HepG2 (cell line): ENCODE data around the gene MAPRE3. TPM values are rescaled to one million over a fixed set of nuclear protein-coding genes. Genes with fewer than 3 reads are reported as not detected.
A peak's percentile ranks its signal among the peaks of the same experiment; 100 is the strongest.

Experiments used
- ATAC-seq: fragments of 200-7000 bp; cut with Tn5 transposase; 3 replicates; pipeline ENCODE4 v1.9.1; 2020; ENCODE audit warnings: mild to moderate bottlenecking, moderate library complexity
- BruUV-seq: library from RNA; stranded (reverse); fragments of 400-500 nt; replicated peaks from 2 replicates; lab custom pipeline; 2021; lab: Mats Ljungman, UMichigan
- CTCF ChIA-PET: fragments of 300-600 bp; formaldehyde crosslinking; extraction: SDS; loops from one replicate; lab custom pipeline; 2021; ENCODE audit warnings: low total read pairs, inconsistent platforms, low intra/inter-chr PET ratio; lab: Yijun Ruan, JAX
- POLR2A ChIA-PET: fragments of 350-600 bp; sonication (Branson Sonifier 250); formaldehyde crosslinking; loops from one replicate; lab custom pipeline; 2020; ENCODE audit warnings: antibody characterized with exemption, inconsistent platforms; lab: Yijun Ruan, JAX
- DNase-seq: peaks from one replicate; pipeline ENCODE4 v3.0.0-alpha.2; 2015; ENCODE audit warnings: low spot score
- FAIRE-seq: peaks from 3 replicates; lab custom pipeline; 2011; peaks lifted over from hg19 to GRCh38; lab: Jason Lieb, UNC
- H2AFZ ChIP-seq: one replicate; pipeline ENCODE4 v1.6.1; 2011; ENCODE audit warnings: low read length, inconsistent platforms
- H3K27ac ChIP-seq: fragments of 300-600 bp; 3 replicates; pipeline ENCODE4 v1.8.0; 2011; ENCODE audit warnings: mixed run types, mild to moderate bottlenecking, mixed read lengths, low read length, inconsistent platforms; ENCODE audit not compliant: insufficient read depth; ENCODE audit errors: extremely low read length
- H3K27me3 ChIP-seq, 2 experiments: fragments of 200-600 bp in 1 of 2; 2 replicates in 1 of 2; 3 replicates in 1 of 2; pipeline versions ENCODE4 v1.6.0 to v1.8.0; 2011; ENCODE audit warnings: low read length in 2 of 2, mild to moderate bottlenecking in 2 of 2, moderate library complexity in 2 of 2, inconsistent platforms in 1 of 2; ENCODE audit not compliant: insufficient read depth in 2 of 2, control insufficient read depth in 1 of 2
- H3K36me3 ChIP-seq, 2 experiments: fragments of 200-600 bp in 1 of 2; replicated peaks in 1 of 2; 2 replicates in 1 of 2; 3 replicates in 1 of 2; pipeline versions ENCODE4 v1.5.1 to v1.8.0; 2011; ENCODE audit warnings: low read length in 2 of 2, inconsistent platforms in 1 of 2; ENCODE audit not compliant: insufficient read depth in 2 of 2, control insufficient read depth in 1 of 2
- H3K4me1 ChIP-seq: 2 replicates; pipeline ENCODE4 v1.5.1; 2012; ENCODE audit warnings: low read length, inconsistent platforms; ENCODE audit not compliant: insufficient read depth
- H3K4me2 ChIP-seq: 2 replicates; pipeline ENCODE4 v1.6.0; 2011; ENCODE audit warnings: low read depth, low read length, inconsistent platforms
- H3K4me3 ChIP-seq, 3 experiments: fragments of 200-600 bp in 1 of 3; sonication (generic), shearing (Covaris generic) in 1 of 3; replicated peaks in 1 of 3; 2 replicates each; pipeline ENCODE4 v1.5.1; 2011 to 2016; ENCODE audit warnings: low read length in 3 of 3, inconsistent platforms in 2 of 3, low read depth in 2 of 3, mild to moderate bottlenecking in 2 of 3, control low read depth in 1 of 3, mixed read lengths in 1 of 3; ENCODE audit not compliant: insufficient read depth in 1 of 3
- H3K79me2 ChIP-seq: one replicate; pipeline ENCODE4 v1.6.1; 2011; ENCODE audit warnings: low read length, inconsistent platforms; ENCODE audit not compliant: insufficient read depth
- H3K9ac ChIP-seq: 2 replicates; pipeline ENCODE4 v1.6.0; 2011; ENCODE audit warnings: mild to moderate bottlenecking, low read depth, low read length, inconsistent platforms; ENCODE audit not compliant: insufficient read depth
- H3K9me3 ChIP-seq: 2 replicates; pipeline ENCODE4 v1.5.1; 2012; ENCODE audit warnings: mild to moderate bottlenecking, low read length
- H4K20me1 ChIP-seq: 2 replicates; pipeline ENCODE4 v1.6.0; 2011; ENCODE audit warnings: inconsistent platforms, mild to moderate bottlenecking, low read length, moderate library complexity; ENCODE audit not compliant: insufficient read depth
- AGO1 ChIP-seq: fragments of 200-400 bp; formaldehyde crosslinking; IDR thresholded peaks from 2 replicates; pipeline ENCODE4 v1.6.1; 2017; ENCODE audit warnings: mild to moderate bottlenecking, low read depth, low read length, moderate library complexity; ENCODE audit not compliant: poor library complexity, severe bottlenecking
- DMAP1 ChIP-seq: IDR thresholded peaks from 2 replicates; pipeline ENCODE4 v1.6.1; 2016
- MZF1 ChIP-seq: sonication (generic); formaldehyde crosslinking; IDR thresholded peaks from 2 replicates; pipeline ENCODE4 v1.8.1; 2023; ENCODE audit warnings: mild to moderate bottlenecking, missing genetic modification reagents, borderline replicate concordance
- PHF20 ChIP-seq: sonication (generic); formaldehyde crosslinking; IDR thresholded peaks from 2 replicates; pipeline ENCODE4 v1.5.0; 2020; ENCODE audit warnings: mild to moderate bottlenecking, missing genetic modification reagents
- PHF21A ChIP-seq: sonication (generic); formaldehyde crosslinking; IDR thresholded peaks from 2 replicates; pipeline ENCODE4 v1.5.0; 2020; ENCODE audit warnings: mild to moderate bottlenecking, missing genetic modification reagents
- SALL1 ChIP-seq: sonication (generic); formaldehyde crosslinking; IDR thresholded peaks from 2 replicates; pipeline ENCODE4 v1.8.0; 2022; ENCODE audit warnings: mild to moderate bottlenecking, missing genetic modification reagents
- ZSCAN29 ChIP-seq: sonication (generic); formaldehyde crosslinking; conservative IDR thresholded peaks from 2 replicates; pipeline ENCODE4 v1.4.0; 2020; ENCODE audit warnings: mild to moderate bottlenecking, missing genetic modification reagents
- WGBS: methylation state at CpG from one replicate; pipeline ENCODE4 v1.1.6; 2017; ENCODE audit warnings: low lambda C conversion rate; 5-methylcytosine and 5-hydroxymethylcytosine counted together
- in situ Hi-C: cut with HindIII; loops from 2 replicates; pipeline ENCODE4 v1.10.0; 2017; ENCODE audit warnings: low pct_unique_long_range_greater_than_20kb; ENCODE audit not compliant: extremely low pct_ligation_motif_present
- intact Hi-C: fragments of 100-400 bp; cut with micrococcal nuclease; formaldehyde crosslinking; loops from one replicate; pipeline ENCODE4 v1.10.0; 2022; ENCODE audit not compliant: unreplicated experiment
- polyA plus RNA-seq, 8 experiments: library from polyadenylated mRNA; depleted of rRNA in 3 of 8; stranded (reverse) in 7 of 8; unstranded in 1 of 8; fragments of >200 nt; fragmentation: Illumina TruSeq in 4 of 8; extraction: Trizol in 4 of 8; gene quantifications; 2 replicates each; pipeline versions ENCODE4 v1.2.1 to v1.2.3, GENCODE V29; 2011 to 2016; ENCODE audit warnings: low read depth in 4 of 8, missing spikeins in 1 of 8, mixed read lengths in 1 of 8; ENCODE audit not compliant: insufficient read depth in 1 of 8
- total RNA-seq, 5 experiments: library from RNA; depleted of rRNA; stranded (reverse); fragments of >200 nt; fragmentation: Illumina TruSeq; extraction: Trizol; gene quantifications; 2 replicates each; pipeline ENCODE4 v1.2.3, GENCODE V29; 2016; ENCODE audit warnings: low read depth in 1 of 5
- TF ChIP-seq, protein P1 (sequence below): sonication (generic); formaldehyde crosslinking; IDR thresholded peaks from 2 replicates; pipeline ENCODE4 v1.8.0; 2022; ENCODE audit warnings: missing genetic modification reagents, mild to moderate bottlenecking, borderline replicate concordance
- TF ChIP-seq, protein P2 (sequence below): sonication (generic); formaldehyde crosslinking; IDR thresholded peaks from 2 replicates; pipeline ENCODE4 v1.4.0; 2020; ENCODE audit warnings: missing genetic modification reagents, borderline replicate concordance

MAPRE3 gene
- total and polyA plus RNA-seq, 2 of the 13 experiments (the other 11 are each of a cell fraction or from before 2014, with no cell fraction given): 0.31 to 0.91 TPM

DNA sequence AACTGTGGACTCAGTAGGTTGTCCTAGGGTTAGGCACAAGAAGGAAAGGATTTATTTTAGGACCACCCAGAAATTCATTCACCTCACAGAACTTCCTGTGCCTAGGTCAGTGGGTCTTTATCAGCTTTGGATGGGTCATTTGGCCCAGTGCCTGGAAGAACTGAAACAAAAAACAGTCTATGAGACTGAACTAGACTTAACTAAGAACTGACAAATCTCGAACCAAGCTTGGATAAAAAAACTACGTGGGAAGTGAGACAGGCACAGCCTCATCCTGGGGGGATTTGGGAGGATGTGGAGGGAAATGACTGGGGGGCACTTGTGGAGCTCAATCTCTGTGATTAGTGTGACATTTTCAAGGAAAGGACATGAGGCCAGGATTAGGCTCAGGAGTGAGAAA lies 103.3 kb downstream of the MAPRE3 start:
- intact Hi-C loops (no loop called here), in situ Hi-C loops (no loop called here)
- H3K4me2 ChIP-seq: peak overlapping the region; percentile 13
- ATAC-seq: no peak
- WGBS: 23% methylated on average over 2 of the region's 2 CpGs
- H3K4me3 ChIP-seq: no peak overlapping the region
- TF ChIP-seq, protein P1, sequence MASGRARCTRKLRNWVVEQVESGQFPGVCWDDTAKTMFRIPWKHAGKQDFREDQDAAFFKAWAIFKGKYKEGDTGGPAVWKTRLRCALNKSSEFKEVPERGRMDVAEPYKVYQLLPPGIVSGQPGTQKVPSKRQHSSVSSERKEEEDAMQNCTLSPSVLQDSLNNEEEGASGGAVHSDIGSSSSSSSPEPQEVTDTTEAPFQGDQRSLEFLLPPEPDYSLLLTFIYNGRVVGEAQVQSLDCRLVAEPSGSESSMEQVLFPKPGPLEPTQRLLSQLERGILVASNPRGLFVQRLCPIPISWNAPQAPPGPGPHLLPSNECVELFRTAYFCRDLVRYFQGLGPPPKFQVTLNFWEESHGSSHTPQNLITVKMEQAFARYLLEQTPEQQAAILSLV: no peak
- TF ChIP-seq MZF1 (CRISPR knock-in tag) (no peak), DMAP1 (CRISPR knock-in tag) (no peak), PHF21A (CRISPR knock-in tag) (0 out of 2 replicates have a peak, but pooled peaks have one; percentile 20), ZSCAN29 (CRISPR knock-in tag) (no peak), PHF20 (CRISPR knock-in tag) (0 out of 2 replicates have a peak, but pooled peaks have one; percentile 20), SALL1 (no peak), AGO1 (no peak)
- TF ChIP-seq, protein P2, sequence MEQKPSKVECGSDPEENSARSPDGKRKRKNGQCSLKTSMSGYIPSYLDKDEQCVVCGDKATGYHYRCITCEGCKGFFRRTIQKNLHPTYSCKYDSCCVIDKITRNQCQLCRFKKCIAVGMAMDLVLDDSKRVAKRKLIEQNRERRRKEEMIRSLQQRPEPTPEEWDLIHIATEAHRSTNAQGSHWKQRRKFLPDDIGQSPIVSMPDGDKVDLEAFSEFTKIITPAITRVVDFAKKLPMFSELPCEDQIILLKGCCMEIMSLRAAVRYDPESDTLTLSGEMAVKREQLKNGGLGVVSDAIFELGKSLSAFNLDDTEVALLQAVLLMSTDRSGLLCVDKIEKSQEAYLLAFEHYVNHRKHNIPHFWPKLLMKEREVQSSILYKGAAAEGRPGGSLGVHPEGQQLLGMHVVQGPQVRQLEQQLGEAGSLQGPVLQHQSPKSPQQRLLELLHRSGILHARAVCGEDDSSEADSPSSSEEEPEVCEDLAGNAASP (CRISPR knock-in tag): no peak
- no peaks in the 10 kb centered on the region for H3K9me3 ChIP-seq
- H3K9ac ChIP-seq: no peak overlapping the region
- no peaks in the 10 kb centered on the region for H4K20me1 ChIP-seq
- H3K4me1 ChIP-seq: peaks cover 80% of the 10 kb centered on the region
- BruUV-seq: no TSS peak
- ChIA-PET CTCF (no interaction called here), POLR2A (interaction anchor here (0.8 to 4.3 kb wide), 4 partner anchors 10 to 29 kb away, joined by 4 to 106 read pairs (median 29); partner anchors contain the start of genes AGBL5 and KHK)
- H3K27ac ChIP-seq: no peak overlapping the region
- no peak overlapping the region for H2AFZ ChIP-seq
- FAIRE-seq: no peak
- no peak for DNase-seq
- H3K27me3 ChIP-seq: peaks cover 0 to 16% of the 10 kb centered on the region in 2 experiments; a peak in 2 of 5 replicates
- H3K79me2 ChIP-seq: peaks cover 26% of the 10 kb centered on the region
- peaks cover 7 to 11% of the 10 kb centered on the region in 2 experiments for H3K36me3 ChIP-seq
